Measurements from ENCODE around the gene PKDCC.
"Not testable (repeated sequence)": the region's sequence is repeated elsewhere in the genome, so short reads cannot be mapped to it uniquely, and the experiment has no call there.

PKDCC gene

GRCh38 chr2:42084231-42084671, 36.4 kb downstream of the PKDCC start:
- Histone ChIP-seq H3K36me3 (ENCODE audit: control insufficient read depth, insufficient read depth, low read length) (no peaks in the 10 kb centered on the region), H3K4me3 (replicated peaks; ENCODE audit: low read depth, low read length) (no peak overlapping the region), H3K27me3 (replicated peaks; ENCODE audit: control insufficient read depth, insufficient read depth, low read length) (peaks cover 1% of the 10 kb centered on the region; the same call in 1 of the 2 replicates)
- TF ChIP-seq, protein P1, sequence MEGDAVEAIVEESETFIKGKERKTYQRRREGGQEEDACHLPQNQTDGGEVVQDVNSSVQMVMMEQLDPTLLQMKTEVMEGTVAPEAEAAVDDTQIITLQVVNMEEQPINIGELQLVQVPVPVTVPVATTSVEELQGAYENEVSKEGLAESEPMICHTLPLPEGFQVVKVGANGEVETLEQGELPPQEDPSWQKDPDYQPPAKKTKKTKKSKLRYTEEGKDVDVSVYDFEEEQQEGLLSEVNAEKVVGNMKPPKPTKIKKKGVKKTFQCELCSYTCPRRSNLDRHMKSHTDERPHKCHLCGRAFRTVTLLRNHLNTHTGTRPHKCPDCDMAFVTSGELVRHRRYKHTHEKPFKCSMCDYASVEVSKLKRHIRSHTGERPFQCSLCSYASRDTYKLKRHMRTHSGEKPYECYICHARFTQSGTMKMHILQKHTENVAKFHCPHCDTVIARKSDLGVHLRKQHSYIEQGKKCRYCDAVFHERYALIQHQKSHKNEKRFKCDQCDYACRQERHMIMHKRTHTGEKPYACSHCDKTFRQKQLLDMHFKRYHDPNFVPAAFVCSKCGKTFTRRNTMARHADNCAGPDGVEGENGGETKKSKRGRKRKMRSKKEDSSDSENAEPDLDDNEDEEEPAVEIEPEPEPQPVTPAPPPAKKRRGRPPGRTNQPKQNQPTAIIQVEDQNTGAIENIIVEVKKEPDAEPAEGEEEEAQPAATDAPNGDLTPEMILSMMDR (IDR thresholded peaks at IDR 0.05; ENCODE audit: insufficient read depth, low read length, poor library complexity, severe bottlenecking) = no peak
- no peak for DNase-seq (ENCODE audit: extremely low read depth, insufficient read length)

DNA sequence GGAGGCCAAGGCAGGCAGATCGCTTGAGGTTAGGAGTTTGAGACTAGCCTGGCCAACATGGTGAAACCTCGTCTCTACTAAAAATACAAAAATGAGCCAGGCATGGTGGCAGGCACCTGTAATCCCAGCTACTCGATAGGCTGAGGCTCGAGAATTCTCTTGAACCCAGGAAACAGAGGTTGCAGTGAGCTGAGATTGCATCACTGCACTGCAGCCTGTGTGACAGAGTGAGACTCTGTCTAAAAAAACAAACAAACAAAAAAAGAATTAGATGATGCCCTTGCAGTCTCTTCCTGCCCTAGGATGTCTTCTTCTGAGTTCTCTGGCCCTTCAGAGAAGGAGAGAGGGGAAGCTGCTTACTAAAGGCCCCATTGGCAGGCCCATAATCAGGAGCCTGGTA, 37.2 kb downstream of the PKDCC start:
- H3K27me3 ChIP-seq (replicated peaks; ENCODE audit: control insufficient read depth, insufficient read depth, low read length); H3K36me3 ChIP-seq (ENCODE audit: control insufficient read depth, insufficient read depth, low read length); DNase-seq (ENCODE audit: extremely low read depth, insufficient read length); H3K4me3 ChIP-seq (replicated peaks; ENCODE audit: low read depth, low read length): not testable (repeated sequence)

- no peak for DNase-seq (ENCODE audit: extremely low read depth, insufficient read length)
- H3K36me3 ChIP-seq (ENCODE audit: control insufficient read depth, insufficient read depth, low read length) = no peaks in the 10 kb centered on the region
- TF ChIP-seq, protein P1 (IDR thresholded peaks at IDR 0.05; ENCODE audit: insufficient read depth, low read length, poor library complexity, severe bottlenecking) = no peak
- H3K4me3 ChIP-seq (replicated peaks; ENCODE audit: low read depth, low read length) = no peak overlapping the region
- H3K27me3 ChIP-seq (replicated peaks; ENCODE audit: control insufficient read depth, insufficient read depth, low read length) = no peaks in the 10 kb centered on the region
Measured at GRCh38 chr2:42085706-42086487, 38.1 kb downstream of the PKDCC start.

- TF ChIP-seq, protein P1 (IDR thresholded peaks at IDR 0.05; ENCODE audit: insufficient read depth, low read length, poor library complexity, severe bottlenecking) = peak; percentile 51
- Histone ChIP-seq H3K27me3 (replicated peaks; ENCODE audit: control insufficient read depth, insufficient read depth, low read length) (no peaks in the 10 kb centered on the region; the same call in 1 of the 2 replicates), H3K4me3 (replicated peaks; ENCODE audit: low read depth, low read length) (no peak overlapping the region), H3K36me3 (ENCODE audit: control insufficient read depth, insufficient read depth, low read length) (no peaks in the 10 kb centered on the region)
- no peak for DNase-seq (ENCODE audit: extremely low read depth, insufficient read length)
Measured at GRCh38 chr2:42086500-42086953, 38.7 kb downstream of the PKDCC start.

DNA sequence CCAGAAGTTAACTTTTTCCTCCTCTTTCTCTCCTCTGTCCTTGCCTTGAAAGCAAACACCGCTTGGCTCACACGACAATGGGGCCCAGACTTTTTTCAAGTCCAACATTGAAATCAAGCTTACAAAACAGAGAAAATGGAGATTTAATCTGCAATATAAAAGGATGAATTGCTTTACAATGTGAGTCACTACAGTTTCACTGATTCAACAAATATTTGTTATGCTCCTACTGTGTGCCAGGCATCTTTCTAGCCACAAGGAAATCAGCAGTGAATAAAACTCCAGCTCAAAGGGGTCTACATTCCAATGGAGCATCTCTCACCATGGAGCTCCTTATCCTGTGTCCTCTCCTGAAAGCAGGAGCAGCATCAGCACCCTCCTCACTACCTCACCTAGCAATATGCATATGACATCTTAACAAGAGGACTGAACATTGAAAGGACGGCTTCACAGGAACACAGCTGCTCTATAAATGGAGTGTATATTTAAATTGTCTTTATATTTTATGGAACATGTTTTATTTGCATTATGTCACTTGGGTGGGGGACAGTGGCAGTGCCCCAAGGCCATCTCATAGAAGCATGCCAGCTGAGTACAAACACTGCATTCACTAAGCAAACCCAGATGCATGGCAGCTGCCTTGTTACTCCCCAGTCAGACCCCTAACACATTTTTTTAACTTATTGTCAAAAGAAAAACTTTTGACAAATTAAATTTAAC, 39.5 kb downstream of the PKDCC start:
- TF ChIP-seq, protein P1 (IDR thresholded peaks at IDR 0.05; ENCODE audit: insufficient read depth, low read length, poor library complexity, severe bottlenecking) = no peak
- H3K4me3 ChIP-seq (replicated peaks; ENCODE audit: low read depth, low read length) = no peak overlapping the region
- DNase-seq (ENCODE audit: extremely low read depth, insufficient read length) = no peak
- H3K36me3 ChIP-seq (ENCODE audit: control insufficient read depth, insufficient read depth, low read length) = no peaks in the 10 kb centered on the region
- H3K27me3 ChIP-seq (replicated peaks; ENCODE audit: control insufficient read depth, insufficient read depth, low read length) = no peaks in the 10 kb centered on the region; the same call in 1 of the 2 replicates

DNA sequence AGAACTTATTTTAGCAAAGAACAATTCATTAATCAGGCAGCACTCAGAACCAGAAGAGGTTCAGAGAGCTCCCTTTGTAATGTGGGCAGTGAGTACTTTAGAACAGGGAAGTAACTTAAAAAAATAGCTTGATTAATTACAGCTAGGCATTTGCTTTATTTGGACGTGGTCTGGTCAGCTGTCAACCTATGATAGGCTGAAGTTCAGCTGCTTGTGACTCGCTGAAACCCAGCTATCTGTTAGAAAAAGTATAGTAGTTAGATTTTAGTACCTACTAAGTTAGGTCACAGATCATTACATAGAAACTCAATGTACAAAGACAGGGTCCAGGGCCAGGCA, 40.0 kb downstream of the PKDCC start:
- no peaks in the 10 kb centered on the region; the same call in 1 of the 2 replicates for H3K27me3 ChIP-seq (replicated peaks; ENCODE audit: control insufficient read depth, insufficient read depth, low read length)
- TF ChIP-seq, protein P1 (IDR thresholded peaks at IDR 0.05; ENCODE audit: insufficient read depth, low read length, poor library complexity, severe bottlenecking) = no peak
- H3K36me3 ChIP-seq (ENCODE audit: control insufficient read depth, insufficient read depth, low read length) = no peaks in the 10 kb centered on the region
- no peak for DNase-seq (ENCODE audit: extremely low read depth, insufficient read length)
- no peak overlapping the region for H3K4me3 ChIP-seq (replicated peaks; ENCODE audit: low read depth, low read length)
